ENCODE measurements around the gene SHLD1.

Gene SHLD1

GRCh38 chr20:5841522-5841921, 91.3 kb downstream of the SHLD1 start:
- ChIA-PET POLR2A (no interaction called here), CTCF (no interaction called here)
- Histone ChIP-seq H3K27ac (ENCODE audit: insufficient read depth in 1 of 2, low read depth in 1 of 2, low read length in 2 of 2, poor library complexity in 1 of 2, severe bottlenecking in 2 of 2) (no peak overlapping the region), H3K4me1 (ENCODE audit: control extremely low read depth in 1 of 4, control insufficient read depth in 4 of 4, insufficient read depth in 4 of 4, low read length in 3 of 4) (peaks cover 0 to 12% (median 8%) of the 10 kb centered on the region in 4 experiments), H3K9me3 (ENCODE audit: control extremely low read depth in 1 of 5, control insufficient read depth in 4 of 5, insufficient read depth in 2 of 5, low read depth in 1 of 5, low read length in 4 of 5) (peaks cover 0 to 3% (median 0%) of the 10 kb centered on the region in 5 experiments), H3K36me3 (ENCODE audit: control insufficient read depth in 4 of 4, insufficient read depth in 4 of 4, low read length in 3 of 4) (no peaks in the 10 kb centered on the region), H3K4me3 (ENCODE audit: control insufficient read depth in 1 of 7, extremely low read depth in 1 of 7, insufficient read depth in 4 of 7, low read depth in 2 of 7, low read length in 6 of 7) (no peak overlapping the region), H3K27me3 (replicated peaks in 2 of 5; ENCODE audit: control insufficient read depth in 4 of 5, insufficient read depth in 5 of 5, low read length in 4 of 5) (no peaks in the 10 kb centered on the region)
- WGBS (ENCODE audit: insufficient coverage) = no CpG with 5 or more reads among the region's 1 CpG
- DNase-seq = no peak

- H3K4me3 ChIP-seq (ENCODE audit: control insufficient read depth in 1 of 7, extremely low read depth in 1 of 7, insufficient read depth in 4 of 7, low read depth in 2 of 7, low read length in 6 of 7) = no peak overlapping the region
- H3K36me3 ChIP-seq (ENCODE audit: control insufficient read depth in 4 of 4, insufficient read depth in 4 of 4, low read length in 3 of 4) = no peaks in the 10 kb centered on the region
- peaks cover 0 to 3% (median 0%) of the 10 kb centered on the region in 5 experiments for H3K9me3 ChIP-seq (ENCODE audit: control extremely low read depth in 1 of 5, control insufficient read depth in 4 of 5, insufficient read depth in 2 of 5, low read depth in 1 of 5, low read length in 4 of 5)
- CTCF ChIA-PET = interaction anchor here (1.6 kb wide), 1 partner anchor 313 kb away, joined by 3 read pairs; no protein-coding TSS in a partner anchor
- H3K4me1 ChIP-seq (ENCODE audit: control extremely low read depth in 1 of 4, control insufficient read depth in 4 of 4, insufficient read depth in 4 of 4, low read length in 3 of 4) = peaks cover 0 to 12% (median 7%) of the 10 kb centered on the region in 4 experiments
- WGBS (ENCODE audit: insufficient coverage) = no CpG with 5 or more reads among the region's 2 CpGs
- POLR2A ChIA-PET = no interaction called here
- H3K27ac ChIP-seq (ENCODE audit: insufficient read depth in 1 of 2, low read depth in 1 of 2, low read length in 2 of 2, poor library complexity in 1 of 2, severe bottlenecking in 2 of 2) = no peak overlapping the region
- no peak for DNase-seq
- H3K27me3 ChIP-seq (replicated peaks in 2 of 5; ENCODE audit: control insufficient read depth in 4 of 5, insufficient read depth in 5 of 5, low read length in 4 of 5) = no peaks in the 10 kb centered on the region
These were observed 92.3 kb downstream of the SHLD1 start for GRCh38 chr20:5842465-5842864.

GRCh38 chr20:5843054-5843592, 92.9 kb downstream of the SHLD1 start:
- H3K27ac ChIP-seq (ENCODE audit: insufficient read depth in 1 of 2, low read depth in 1 of 2, low read length in 2 of 2, poor library complexity in 1 of 2, severe bottlenecking in 2 of 2) = no peak overlapping the region

DNA sequence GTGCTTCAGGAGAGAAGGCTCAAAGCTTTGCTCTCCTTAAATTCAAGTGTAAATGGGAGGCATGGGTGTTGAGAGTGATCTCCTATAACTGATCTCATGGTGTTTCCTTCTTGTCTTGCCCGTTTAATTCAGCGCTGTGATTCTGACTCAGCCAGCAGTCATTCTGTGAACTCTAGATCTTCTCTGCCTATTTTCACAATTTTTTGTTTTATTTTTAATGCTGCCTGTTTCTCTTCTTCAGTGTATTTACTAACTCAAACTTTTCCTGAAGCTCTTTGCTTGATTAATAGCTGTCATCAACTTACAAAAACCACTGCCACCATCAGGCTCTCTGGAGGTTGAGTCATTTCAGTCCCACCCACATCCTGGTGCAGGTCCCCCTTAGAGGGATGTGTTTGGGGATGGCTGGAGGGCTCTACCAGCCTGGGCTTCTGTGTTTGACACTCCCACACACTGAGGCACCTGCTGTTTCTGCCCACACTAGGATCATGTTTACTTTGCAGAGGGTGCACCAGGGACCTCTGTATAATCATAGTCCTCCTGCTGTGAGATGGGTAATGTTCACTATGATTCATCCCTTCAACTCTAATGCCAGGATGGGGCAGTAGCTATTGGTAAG, 94.0 kb downstream of the SHLD1 start:
- DNase-seq = peak; percentile 36 to 81 (median 72)
- H3K27ac ChIP-seq (ENCODE audit: insufficient read depth in 1 of 2, low read depth in 1 of 2, low read length in 2 of 2, poor library complexity in 1 of 2, severe bottlenecking in 2 of 2) = no peak overlapping the region
- H3K36me3 ChIP-seq (ENCODE audit: control insufficient read depth in 4 of 4, insufficient read depth in 4 of 4, low read length in 3 of 4) = no peaks in the 10 kb centered on the region
- no peak overlapping the region for H3K4me3 ChIP-seq (ENCODE audit: control insufficient read depth in 1 of 7, extremely low read depth in 1 of 7, insufficient read depth in 4 of 7, low read depth in 2 of 7, low read length in 6 of 7)
- no peaks in the 10 kb centered on the region for H3K27me3 ChIP-seq (replicated peaks in 2 of 5; ENCODE audit: control insufficient read depth in 4 of 5, insufficient read depth in 5 of 5, low read length in 4 of 5)
- ChIA-PET POLR2A (no interaction called here), CTCF (interaction anchor here (0.6 to 1.2 kb wide), 2 partner anchors 56 to 239 kb away, joined by 3 read pairs; no protein-coding TSS in a partner anchor)
- H3K4me1 ChIP-seq (ENCODE audit: control extremely low read depth in 1 of 4, control insufficient read depth in 4 of 4, insufficient read depth in 4 of 4, low read length in 3 of 4) = peaks cover 0 to 14% (median 7%) of the 10 kb centered on the region in 4 experiments
- WGBS (ENCODE audit: insufficient coverage) = no CpG with 5 or more reads among the region's 2 CpGs
- peaks cover 0 to 3% (median 0%) of the 10 kb centered on the region in 5 experiments for H3K9me3 ChIP-seq (ENCODE audit: control extremely low read depth in 1 of 5, control insufficient read depth in 4 of 5, insufficient read depth in 2 of 5, low read depth in 1 of 5, low read length in 4 of 5)

More at GRCh38 chr20:5843054-5843592, 92.9 kb downstream of the SHLD1 start:
- H3K27me3 ChIP-seq (replicated peaks in 2 of 5; ENCODE audit: control insufficient read depth in 4 of 5, insufficient read depth in 5 of 5, low read length in 4 of 5) = no peaks in the 10 kb centered on the region
- H3K9me3 ChIP-seq (ENCODE audit: control extremely low read depth in 1 of 5, control insufficient read depth in 4 of 5, insufficient read depth in 2 of 5, low read depth in 1 of 5, low read length in 4 of 5) = peaks cover 0 to 3% (median 0%) of the 10 kb centered on the region in 5 experiments
- CTCF ChIA-PET = interaction anchor here (1.6 kb wide), 1 partner anchor 313 kb away, joined by 3 read pairs; no protein-coding TSS in a partner anchor
- no peaks in the 10 kb centered on the region for H3K36me3 ChIP-seq (ENCODE audit: control insufficient read depth in 4 of 4, insufficient read depth in 4 of 4, low read length in 3 of 4)
- H3K4me3 ChIP-seq (ENCODE audit: control insufficient read depth in 1 of 7, extremely low read depth in 1 of 7, insufficient read depth in 4 of 7, low read depth in 2 of 7, low read length in 6 of 7) = no peak overlapping the region
- DNase-seq = no peak
- 100% methylated on average over 4 of the region's 5 CpGs for WGBS (ENCODE audit: insufficient coverage)
- H3K4me1 ChIP-seq (ENCODE audit: control extremely low read depth in 1 of 4, control insufficient read depth in 4 of 4, insufficient read depth in 4 of 4, low read length in 3 of 4) = peaks cover 0 to 12% (median 7%) of the 10 kb centered on the region in 4 experiments
- POLR2A ChIA-PET = no interaction called here

DNA sequence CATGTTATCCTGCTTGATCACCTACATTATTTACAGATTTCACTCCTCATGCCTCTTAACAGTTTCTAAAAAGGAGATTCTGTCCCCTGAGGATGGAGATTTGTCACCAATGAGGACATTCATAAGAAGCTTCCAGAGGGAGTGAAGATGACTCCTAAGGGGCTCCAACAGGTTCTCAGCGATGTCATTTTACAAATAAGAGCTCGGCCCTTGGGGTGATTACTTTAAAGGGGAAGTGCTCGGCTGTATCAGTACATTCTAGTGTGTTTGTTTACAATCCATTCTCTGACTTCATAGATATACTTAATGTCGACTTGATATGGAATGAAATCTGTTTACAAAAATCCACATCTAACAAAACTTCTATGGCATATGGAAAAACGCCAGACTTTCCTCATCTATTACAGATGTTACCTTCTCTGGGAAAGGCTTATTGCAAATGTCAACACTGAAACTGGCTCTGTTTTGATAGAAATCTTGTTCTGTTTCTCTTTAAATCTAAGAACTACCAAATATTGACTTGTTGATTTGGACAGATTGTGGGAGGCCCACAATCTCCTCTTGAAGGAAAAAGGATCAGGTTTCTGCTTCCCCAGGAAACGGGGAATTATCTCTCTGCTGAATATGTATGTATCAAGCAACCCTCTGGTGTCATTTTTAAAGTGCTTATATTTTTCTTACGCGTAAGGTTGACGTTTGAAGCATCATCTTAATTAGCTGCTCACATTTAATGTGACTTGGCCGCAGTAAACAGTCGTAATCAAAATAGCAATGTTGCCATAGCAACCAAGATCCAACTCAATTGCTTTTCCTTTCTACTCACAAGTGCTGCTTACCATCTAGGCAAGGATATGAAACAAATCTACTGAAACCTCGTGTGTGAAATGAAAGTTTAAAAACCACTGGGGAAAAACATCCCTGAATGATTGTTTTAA, 95.7 kb downstream of the SHLD1 start:
- H3K27ac ChIP-seq (ENCODE audit: insufficient read depth in 1 of 2, low read depth in 1 of 2, low read length in 2 of 2, poor library complexity in 1 of 2, severe bottlenecking in 2 of 2) = no peak overlapping the region
- H3K27me3 ChIP-seq (replicated peaks in 2 of 5; ENCODE audit: control insufficient read depth in 4 of 5, insufficient read depth in 5 of 5, low read length in 4 of 5) = no peaks in the 10 kb centered on the region
- peak in 1 of 3 donors; percentile 29 for DNase-seq
- ChIA-PET POLR2A (no interaction called here), CTCF (no interaction called here)
- H3K4me1 ChIP-seq (ENCODE audit: control extremely low read depth in 1 of 4, control insufficient read depth in 4 of 4, insufficient read depth in 4 of 4, low read length in 3 of 4) = peaks cover 0 to 14% (median 7%) of the 10 kb centered on the region in 4 experiments
- H3K4me3 ChIP-seq (ENCODE audit: control insufficient read depth in 1 of 7, extremely low read depth in 1 of 7, insufficient read depth in 4 of 7, low read depth in 2 of 7, low read length in 6 of 7) = no peak overlapping the region
- WGBS (ENCODE audit: insufficient coverage) = 91% methylated on average over 9 of the region's 12 CpGs
- no peaks in the 10 kb centered on the region for H3K36me3 ChIP-seq (ENCODE audit: control insufficient read depth in 4 of 4, insufficient read depth in 4 of 4, low read length in 3 of 4)
- H3K9me3 ChIP-seq (ENCODE audit: control extremely low read depth in 1 of 5, control insufficient read depth in 4 of 5, insufficient read depth in 2 of 5, low read depth in 1 of 5, low read length in 4 of 5) = peaks cover 0 to 3% (median 0%) of the 10 kb centered on the region in 5 experiments

DNA sequence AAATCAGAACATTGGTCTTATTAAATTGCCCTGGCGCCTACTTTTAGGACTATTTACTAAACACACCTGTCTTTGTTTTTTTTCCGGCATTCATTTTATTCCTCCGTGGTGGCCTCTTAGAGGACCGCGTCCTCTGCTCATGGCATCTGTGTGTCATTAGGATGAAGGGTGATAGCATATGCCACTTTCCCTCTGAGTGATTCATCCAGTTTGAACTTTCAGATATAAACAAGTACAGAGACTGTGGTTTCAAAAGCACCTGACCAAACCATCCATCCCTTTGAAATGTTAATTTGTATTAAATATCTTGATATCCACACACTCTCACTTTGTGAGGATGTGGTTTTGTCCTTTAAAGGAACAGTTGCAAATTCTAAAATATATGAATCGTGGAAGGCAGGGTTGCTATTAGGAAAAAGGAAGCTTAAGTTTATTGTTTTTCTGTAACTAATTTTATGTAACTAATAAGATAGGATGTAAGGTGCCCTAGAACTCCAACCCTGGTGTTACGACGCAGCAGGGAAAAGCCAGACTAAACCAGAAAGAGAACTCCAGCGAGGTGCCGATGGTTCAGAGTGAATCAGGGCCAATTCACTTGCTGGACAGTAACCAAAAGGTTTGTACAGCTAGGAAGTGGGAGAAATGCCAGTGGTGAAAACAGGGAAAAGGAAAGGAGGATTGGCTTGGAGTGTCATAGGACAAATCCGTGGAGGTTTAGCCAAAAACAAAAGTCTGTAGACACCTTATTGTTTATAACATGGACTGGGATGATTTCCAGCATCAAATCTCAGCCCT, 98.7 kb downstream of the SHLD1 start:
- WGBS (ENCODE audit: insufficient coverage) = 84% methylated on average over 6 of the region's 11 CpGs
- Histone ChIP-seq H3K36me3 (ENCODE audit: control insufficient read depth in 4 of 4, insufficient read depth in 4 of 4, low read length in 3 of 4) (no peaks in the 10 kb centered on the region), H3K4me3 (ENCODE audit: control insufficient read depth in 1 of 7, extremely low read depth in 1 of 7, insufficient read depth in 4 of 7, low read depth in 2 of 7, low read length in 6 of 7) (no peak overlapping the region), H3K27ac (ENCODE audit: insufficient read depth in 1 of 2, low read depth in 1 of 2, low read length in 2 of 2, poor library complexity in 1 of 2, severe bottlenecking in 2 of 2) (no peak overlapping the region), H3K4me1 (ENCODE audit: control extremely low read depth in 1 of 4, control insufficient read depth in 4 of 4, insufficient read depth in 4 of 4, low read length in 3 of 4) (peaks cover 0 to 8% (median 6%) of the 10 kb centered on the region in 4 experiments), H3K9me3 (ENCODE audit: control extremely low read depth in 1 of 5, control insufficient read depth in 4 of 5, insufficient read depth in 2 of 5, low read depth in 1 of 5, low read length in 4 of 5) (no peaks in the 10 kb centered on the region), H3K27me3 (replicated peaks in 2 of 5; ENCODE audit: control insufficient read depth in 4 of 5, insufficient read depth in 5 of 5, low read length in 4 of 5) (no peaks in the 10 kb centered on the region)
- DNase-seq = peak in 2 of 3 donors; percentile 19 to 44
- POLR2A ChIA-PET = no interaction called here
- CTCF ChIA-PET = no interaction called here
